Chondrocyte (in vitro differentiated cells): ENCODE results near the gene CTNNA1. TPM values are rescaled to one million over a fixed set of nuclear protein-coding genes. Genes with fewer than 3 reads are reported as not detected.
A peak's percentile ranks its signal among the peaks of the same experiment; 100 is the strongest.
"Not testable (repeated sequence)": the region's sequence is repeated elsewhere in the genome, so short reads cannot be mapped to it uniquely, and the experiment has no call there.

Source experiments
- DNase-seq: peaks from one replicate; pipeline ENCODE4 v3.0.0; 2021; ENCODE audit warnings: mixed read lengths, low spot score
- H3K27ac Mint-ChIP-seq: one replicate; pipeline ENCODE4 v1.8.0; 2021; ENCODE audit warnings: mild to moderate bottlenecking, moderate library complexity, mixed read lengths; ENCODE audit not compliant: unreplicated experiment
- H3K27me3 Mint-ChIP-seq: 2 replicates; pipeline ENCODE4 v1.8.0; 2021; ENCODE audit warnings: low read depth, mixed read lengths
- H3K36me3 Mint-ChIP-seq: 2 replicates; pipeline ENCODE4 v1.8.0; 2021; ENCODE audit warnings: low read depth, mixed read lengths
- H3K4me1 Mint-ChIP-seq: 2 replicates; pipeline ENCODE4 v1.8.0; 2021; ENCODE audit warnings: low read depth, mild to moderate bottlenecking, mixed read lengths
- H3K4me3 Mint-ChIP-seq: one replicate; pipeline ENCODE4 v1.8.0; 2021; ENCODE audit warnings: mild to moderate bottlenecking, moderate library complexity, mixed read lengths; ENCODE audit not compliant: unreplicated experiment
- H3K9me3 Mint-ChIP-seq: 2 replicates; pipeline ENCODE4 v1.8.0; 2021; ENCODE audit warnings: low read depth, mixed read lengths
- total RNA-seq: library from RNA; stranded (reverse); gene quantifications from 3 replicates; pipeline ENCODE4 v1.2.1, GENCODE V29; 2021
- TF ChIP-seq, protein P1 (sequence below): fragments of 200-600 bp; sonication (generic); IDR thresholded peaks from 2 replicates; pipeline ENCODE4 v1.5.0; 2021; ENCODE audit warnings: antibody characterized with exemption, mild to moderate bottlenecking, moderate library complexity

The CTNNA1 gene
- total RNA-seq, 1 donor from 2014 or later = 397 TPM

DNA sequence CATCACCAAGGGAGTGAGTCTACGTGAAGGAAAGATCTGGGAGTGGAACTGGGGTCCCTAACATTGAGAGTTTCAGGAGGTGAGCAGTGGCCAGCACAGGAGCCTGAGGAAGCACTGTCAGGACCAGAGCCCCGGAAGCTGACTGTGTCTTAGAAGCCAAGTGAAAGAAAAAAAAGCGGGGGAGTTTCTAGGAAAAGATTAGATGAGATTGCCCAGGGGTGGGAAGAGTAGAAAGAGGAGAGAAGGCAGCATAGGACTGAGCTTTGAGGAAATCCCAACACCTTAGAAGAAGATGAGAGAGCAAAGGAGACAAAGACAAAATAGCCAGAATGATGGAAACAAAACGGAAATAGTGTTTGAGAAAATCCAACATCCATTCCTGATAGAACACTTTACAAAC lies 158.9 kb downstream of the CTNNA1 start:
- Mint-ChIP-seq H3K36me3 (peaks cover 24% of the 10 kb centered on the region), H3K9me3 (no peaks in the 10 kb centered on the region), H3K27ac (peak overlapping the region; percentile 24), H3K4me3 (no peak overlapping the region), H3K27me3 (no peaks in the 10 kb centered on the region), H3K4me1 (peaks cover 21% of the 10 kb centered on the region)
- no peak for DNase-seq
- TF ChIP-seq, protein P1, sequence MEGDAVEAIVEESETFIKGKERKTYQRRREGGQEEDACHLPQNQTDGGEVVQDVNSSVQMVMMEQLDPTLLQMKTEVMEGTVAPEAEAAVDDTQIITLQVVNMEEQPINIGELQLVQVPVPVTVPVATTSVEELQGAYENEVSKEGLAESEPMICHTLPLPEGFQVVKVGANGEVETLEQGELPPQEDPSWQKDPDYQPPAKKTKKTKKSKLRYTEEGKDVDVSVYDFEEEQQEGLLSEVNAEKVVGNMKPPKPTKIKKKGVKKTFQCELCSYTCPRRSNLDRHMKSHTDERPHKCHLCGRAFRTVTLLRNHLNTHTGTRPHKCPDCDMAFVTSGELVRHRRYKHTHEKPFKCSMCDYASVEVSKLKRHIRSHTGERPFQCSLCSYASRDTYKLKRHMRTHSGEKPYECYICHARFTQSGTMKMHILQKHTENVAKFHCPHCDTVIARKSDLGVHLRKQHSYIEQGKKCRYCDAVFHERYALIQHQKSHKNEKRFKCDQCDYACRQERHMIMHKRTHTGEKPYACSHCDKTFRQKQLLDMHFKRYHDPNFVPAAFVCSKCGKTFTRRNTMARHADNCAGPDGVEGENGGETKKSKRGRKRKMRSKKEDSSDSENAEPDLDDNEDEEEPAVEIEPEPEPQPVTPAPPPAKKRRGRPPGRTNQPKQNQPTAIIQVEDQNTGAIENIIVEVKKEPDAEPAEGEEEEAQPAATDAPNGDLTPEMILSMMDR = no peak

DNA sequence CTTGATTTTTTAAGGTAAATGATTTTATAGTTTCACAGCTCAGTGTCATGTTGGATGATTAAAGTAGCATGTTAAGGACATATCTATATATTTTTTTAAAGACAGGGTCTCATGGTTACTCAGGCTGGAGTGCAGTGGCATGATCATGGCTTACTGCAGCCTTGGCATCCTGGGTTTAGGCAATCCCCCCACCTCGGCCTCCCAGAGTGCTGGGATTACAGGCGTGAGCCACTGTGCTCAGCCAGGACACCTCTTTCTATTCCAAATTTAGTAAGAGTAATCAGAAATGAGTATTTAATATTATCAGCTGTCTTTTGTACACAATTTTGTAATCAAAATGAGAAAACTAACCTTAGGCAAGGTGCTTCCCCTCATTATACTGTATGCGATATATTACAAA lies 160.5 kb downstream of the CTNNA1 start:
- H3K4me1 Mint-ChIP-seq = peaks cover 25% of the 10 kb centered on the region
- H3K4me3 Mint-ChIP-seq = no peak overlapping the region
- TF ChIP-seq, protein P1 = no peak
- no peaks in the 10 kb centered on the region for H3K27me3 Mint-ChIP-seq
- H3K9me3 Mint-ChIP-seq = no peaks in the 10 kb centered on the region
- H3K36me3 Mint-ChIP-seq = peaks cover 20% of the 10 kb centered on the region
- DNase-seq = no peak
- H3K27ac Mint-ChIP-seq = no peak overlapping the region

DNA sequence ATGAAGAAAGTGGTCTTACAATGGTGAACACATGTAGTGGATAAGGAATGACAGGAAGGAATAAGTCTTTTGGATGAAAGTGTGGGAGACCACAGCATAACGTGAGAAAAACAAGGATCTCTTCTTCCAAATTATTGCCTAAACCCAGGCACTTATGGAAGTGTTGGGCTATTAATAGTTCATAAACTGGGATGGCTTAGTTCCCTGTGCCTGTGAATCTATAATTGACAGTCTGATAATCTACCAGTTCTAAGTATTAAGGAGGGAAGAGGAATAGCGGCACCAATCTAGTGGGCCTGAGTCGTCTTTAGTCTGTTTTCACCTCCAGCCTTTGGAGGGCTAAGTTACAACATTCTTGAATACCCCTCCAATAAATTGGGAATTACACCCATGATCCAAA lies 161.1 kb downstream of the CTNNA1 start:
- DNase-seq = no peak
- Mint-ChIP-seq H3K4me1 (peaks cover 30% of the 10 kb centered on the region), H3K9me3 (no peaks in the 10 kb centered on the region), H3K36me3 (peaks cover 22% of the 10 kb centered on the region), H3K27me3 (no peaks in the 10 kb centered on the region), H3K4me3 (no peak overlapping the region), H3K27ac (no peak overlapping the region)
- TF ChIP-seq, protein P1 = no peak

DNA sequence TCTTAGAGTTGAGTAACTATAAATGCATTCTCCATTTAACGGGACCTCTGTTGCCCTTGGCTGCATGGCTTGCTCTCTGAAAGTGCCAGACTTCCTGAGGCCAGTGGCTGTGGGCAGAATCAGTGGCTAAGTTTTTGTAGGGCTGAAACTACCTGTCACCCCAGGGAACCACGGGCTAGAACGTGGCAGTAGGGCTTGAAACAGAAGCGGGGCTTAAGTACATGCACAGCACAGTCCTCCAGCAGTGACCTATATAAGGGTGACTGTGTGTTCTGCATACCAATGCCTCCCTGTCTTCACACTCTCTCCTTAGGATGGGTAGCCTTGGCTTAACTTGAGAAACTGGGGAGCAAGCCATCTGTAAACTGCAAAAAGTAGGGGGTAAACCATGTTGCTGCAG lies 165.5 kb downstream of the CTNNA1 start:
- Mint-ChIP-seq H3K9me3 (no peaks in the 10 kb centered on the region), H3K4me3 (no peak overlapping the region), H3K27ac (no peak overlapping the region), H3K27me3 (no peaks in the 10 kb centered on the region), H3K36me3 (peaks cover 18% of the 10 kb centered on the region), H3K4me1 (peaks cover 27% of the 10 kb centered on the region)
- no peak for DNase-seq
- TF ChIP-seq, protein P1 = no peak

DNA sequence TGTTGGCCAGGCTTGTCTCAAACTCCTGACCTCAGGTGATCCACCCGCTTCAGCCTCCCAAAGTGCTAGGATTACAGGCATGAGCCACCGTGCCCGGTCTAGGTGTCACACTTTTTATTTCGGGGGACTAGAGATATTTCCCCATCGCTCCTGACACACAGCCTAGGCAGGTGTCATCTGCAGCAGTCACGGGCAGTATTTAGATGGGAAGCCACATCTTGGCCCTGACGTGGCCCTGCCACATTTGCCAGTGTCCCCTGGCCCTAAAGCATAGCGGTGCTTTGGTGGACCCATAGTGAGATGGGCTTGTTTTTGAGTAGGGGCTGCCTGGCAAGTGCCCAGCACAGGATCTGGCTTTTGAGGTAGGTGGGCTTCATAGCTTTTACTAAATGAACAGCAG lies 167.0 kb downstream of the CTNNA1 start:
- H3K27ac Mint-ChIP-seq = no peak overlapping the region
- DNase-seq = no peak
- H3K4me1 Mint-ChIP-seq = peaks cover 27% of the 10 kb centered on the region
- no peaks in the 10 kb centered on the region for H3K9me3 Mint-ChIP-seq
- TF ChIP-seq, protein P1 = no peak
- peaks cover 21% of the 10 kb centered on the region for H3K36me3 Mint-ChIP-seq
- H3K27me3 Mint-ChIP-seq = no peaks in the 10 kb centered on the region
- H3K4me3 Mint-ChIP-seq = no peak overlapping the region

DNA sequence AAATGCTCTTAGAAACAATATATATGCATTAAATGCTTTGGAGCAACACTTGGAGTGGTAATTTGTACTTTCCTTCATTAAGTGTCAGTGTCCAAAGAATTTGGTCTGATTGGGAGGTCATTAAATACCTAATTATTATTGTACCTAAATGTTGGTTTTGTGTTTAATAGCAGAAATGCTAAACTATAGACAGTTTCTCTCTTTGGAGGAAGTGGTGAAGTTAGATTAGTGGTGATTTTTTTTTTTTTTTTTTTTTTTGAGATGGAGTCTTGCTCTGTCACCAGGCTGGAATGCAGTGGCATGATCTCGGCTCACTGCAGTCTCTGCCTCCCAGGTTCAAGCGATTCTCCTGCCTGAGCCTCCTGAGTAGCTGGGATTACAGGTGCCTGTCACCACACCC lies 168.1 kb downstream of the CTNNA1 start:
- not testable (repeated sequence) for DNase-seq, H3K9me3 Mint-ChIP-seq, H3K4me3 Mint-ChIP-seq, H3K27me3 Mint-ChIP-seq
- Mint-ChIP-seq H3K36me3 (peaks cover 23% of the 10 kb centered on the region), H3K4me1 (peaks cover 27% of the 10 kb centered on the region), H3K27ac (peak overlapping the region; percentile 84)
